IPS-NIHi11 (cell line): Measurements from ENCODE around the gene SKI.
"Not testable (repeated sequence)": the region's sequence is repeated elsewhere in the genome, so short reads cannot be mapped to it uniquely, and the experiment has no call there.

ENCODE experiments used
- DNase-seq: peaks from one replicate; pipeline ENCODE4 v3.0.0; 2012; ENCODE audit warnings: mixed read lengths, low spot score

Gene SKI

DNA sequence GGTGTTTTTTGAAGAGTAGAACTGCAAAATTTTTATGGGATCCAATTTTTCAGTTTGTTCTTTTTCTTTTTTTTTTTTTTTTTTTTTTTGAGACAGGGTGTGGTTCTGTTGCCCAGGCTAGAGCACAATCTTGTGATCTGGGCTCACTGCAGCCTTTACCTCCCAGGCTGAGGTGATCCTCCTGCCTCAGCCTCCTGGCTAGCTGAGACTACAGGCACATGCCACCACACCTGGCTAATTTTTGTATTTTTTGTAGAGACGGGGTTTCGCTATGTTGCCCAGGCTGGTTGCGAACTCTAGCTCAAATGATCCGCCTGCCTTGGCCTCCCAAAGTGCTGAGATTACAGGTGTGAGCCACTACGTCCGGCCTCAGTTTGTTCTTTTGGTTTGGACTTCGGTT is 32.4 kb downstream of the SKI start:
- DNase-seq = not testable (repeated sequence)

DNA sequence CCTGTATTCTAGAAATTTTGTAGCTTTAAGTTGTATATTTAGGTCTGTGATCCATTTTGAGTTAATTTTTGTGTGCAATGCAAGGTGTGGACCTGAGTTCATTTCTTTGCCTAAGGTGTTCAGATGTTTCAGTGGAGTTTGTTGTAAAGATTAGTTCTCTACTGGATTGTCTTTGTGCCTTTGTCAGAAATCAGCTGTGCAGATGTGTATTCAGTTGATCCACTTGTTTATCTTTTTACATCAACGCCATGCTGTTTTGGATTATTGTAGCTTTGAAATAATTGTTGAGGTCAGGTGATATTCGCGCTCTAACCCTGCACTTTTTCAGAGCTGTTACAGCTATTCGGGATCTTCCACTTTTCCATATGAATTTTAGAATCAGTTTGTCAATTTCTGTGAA is 32.8 kb downstream of the SKI start:
- DNase-seq = no peak

DNA sequence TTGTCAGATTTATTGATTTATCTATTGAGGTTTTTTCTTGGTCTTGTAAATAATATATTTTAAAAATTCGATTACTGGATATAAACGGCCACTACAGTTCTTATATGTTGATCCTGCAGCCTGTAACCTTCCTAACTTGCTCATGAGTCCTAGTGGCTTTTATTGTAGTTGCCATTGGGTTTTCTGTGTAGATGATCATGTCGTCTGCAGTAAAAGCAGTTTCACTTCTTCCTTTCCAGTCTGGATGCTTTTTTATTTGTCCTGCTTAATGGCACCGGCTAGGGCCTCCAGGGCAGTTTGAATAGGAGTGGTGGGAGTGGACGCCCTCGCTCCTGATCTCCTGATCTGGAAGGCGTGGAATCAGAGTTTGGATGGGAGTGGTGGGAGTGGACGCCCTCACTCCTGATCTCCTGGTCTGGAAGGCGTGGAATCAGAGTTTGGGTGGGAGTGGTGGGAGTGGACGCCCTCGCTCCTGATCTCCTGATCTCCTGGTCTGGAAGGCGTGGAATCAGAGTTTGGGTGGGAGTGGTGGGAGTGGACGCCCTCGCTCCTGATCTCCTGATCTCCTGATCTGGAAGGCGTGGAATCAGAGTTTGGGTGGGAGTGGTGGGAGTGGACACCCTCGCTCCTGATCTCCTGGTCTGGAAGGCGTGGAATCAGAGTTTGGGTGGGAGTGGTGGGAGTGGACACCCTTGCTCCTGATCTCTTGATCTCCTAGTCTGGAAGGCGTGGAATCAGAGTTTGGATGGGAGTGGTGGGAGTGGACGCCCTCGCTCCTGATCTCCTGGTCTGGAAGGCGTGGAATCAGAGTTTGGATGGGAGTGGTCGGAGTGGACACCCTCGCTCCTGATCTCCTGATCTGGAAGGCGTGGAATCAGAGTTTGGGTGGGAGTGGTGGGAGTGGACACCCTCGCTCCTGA is 33.6 kb downstream of the SKI start:
- DNase-seq = not testable (repeated sequence)

DNA sequence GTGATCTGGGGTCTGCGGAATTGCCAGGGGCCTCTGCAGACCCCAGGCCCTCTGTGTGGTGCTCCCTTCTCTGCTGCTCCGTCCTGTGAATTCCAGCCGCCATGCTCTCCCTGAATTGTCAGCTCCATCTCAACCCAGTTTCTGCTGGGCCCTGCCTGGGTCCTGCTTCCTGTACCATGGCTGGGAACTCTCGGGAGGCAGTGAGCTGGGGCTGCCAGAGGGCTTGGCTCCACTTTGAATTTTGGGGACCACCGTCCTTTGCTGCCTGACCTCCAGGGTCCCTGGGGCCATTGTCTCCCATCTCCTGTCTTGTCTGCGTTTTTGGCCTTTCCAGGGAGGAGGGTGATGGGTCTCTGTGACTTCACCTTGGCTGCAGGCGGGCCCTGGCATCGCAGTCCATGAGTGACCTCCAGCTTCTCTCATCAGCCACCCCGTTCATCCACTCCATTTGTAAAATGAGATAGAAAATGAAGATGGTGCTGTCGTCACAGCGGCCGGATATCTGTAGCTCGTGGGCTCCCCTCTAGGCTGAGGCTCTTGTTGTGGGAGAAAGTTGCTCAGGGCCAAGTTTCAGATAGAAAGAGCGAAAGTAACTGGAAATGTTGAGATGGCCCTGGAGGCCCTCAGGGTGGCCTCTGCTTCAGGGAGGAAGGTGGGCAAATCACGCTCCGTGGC is 38.3 kb downstream of the SKI start:
- no peak for DNase-seq

DNA sequence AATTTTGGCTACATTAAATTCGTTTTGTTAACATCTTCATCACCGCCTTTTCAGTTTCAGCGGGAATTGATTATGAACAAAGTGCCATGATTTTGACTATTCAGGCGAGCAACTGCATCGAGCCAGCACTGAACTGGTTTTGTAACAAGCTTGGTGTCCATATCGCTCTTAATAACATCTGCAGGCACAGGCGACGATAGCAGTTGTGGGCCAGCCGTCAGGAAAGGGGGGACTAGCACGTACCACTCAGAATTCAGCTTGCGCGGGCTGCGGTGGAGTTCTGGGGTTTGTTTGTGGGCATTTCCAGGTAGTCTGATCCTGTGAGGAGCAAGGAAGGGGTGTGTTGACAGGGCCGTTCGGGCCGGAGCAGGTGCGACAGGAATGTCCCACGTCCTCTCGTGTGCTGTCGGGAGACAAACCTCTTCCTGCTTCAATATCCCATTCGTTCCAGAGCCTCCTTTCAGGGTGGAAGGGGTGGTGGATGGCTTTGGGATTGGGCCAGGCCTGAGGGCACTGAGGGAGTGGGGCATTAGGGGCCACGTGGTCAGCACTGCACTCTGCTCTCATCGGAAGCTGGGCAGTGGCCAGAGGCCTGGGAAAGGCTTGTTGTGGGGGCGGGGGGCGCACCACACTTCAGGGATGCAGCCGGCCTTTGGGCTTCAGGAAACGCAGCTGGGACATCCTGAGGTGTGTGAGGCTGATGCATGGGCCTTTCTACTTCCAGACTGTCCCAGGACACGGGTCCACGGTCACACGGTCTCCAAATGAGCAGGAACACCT is 39.1 kb downstream of the SKI start:
- DNase-seq = no peak

DNA sequence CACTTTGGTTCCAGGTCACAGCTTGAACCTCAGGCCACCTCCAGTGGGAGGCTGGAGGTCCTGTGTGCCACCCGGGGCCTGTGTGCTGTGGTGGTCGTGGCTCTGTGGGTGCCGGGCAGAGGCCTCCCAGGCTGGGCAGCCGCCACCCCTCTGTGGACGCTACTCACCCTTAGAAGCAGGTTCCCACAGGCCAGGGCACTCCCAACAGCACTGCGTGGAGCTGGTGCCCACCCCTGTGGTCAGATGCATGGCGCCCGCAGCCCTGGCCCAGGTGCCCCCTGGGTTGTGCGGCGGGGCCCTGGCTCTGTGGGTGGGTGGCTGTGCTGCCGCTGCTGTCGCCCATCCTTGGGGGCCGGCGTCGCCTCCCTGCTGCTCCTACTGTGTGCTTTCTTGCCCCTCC is 39.7 kb downstream of the SKI start:
- no peak for DNase-seq

DNA sequence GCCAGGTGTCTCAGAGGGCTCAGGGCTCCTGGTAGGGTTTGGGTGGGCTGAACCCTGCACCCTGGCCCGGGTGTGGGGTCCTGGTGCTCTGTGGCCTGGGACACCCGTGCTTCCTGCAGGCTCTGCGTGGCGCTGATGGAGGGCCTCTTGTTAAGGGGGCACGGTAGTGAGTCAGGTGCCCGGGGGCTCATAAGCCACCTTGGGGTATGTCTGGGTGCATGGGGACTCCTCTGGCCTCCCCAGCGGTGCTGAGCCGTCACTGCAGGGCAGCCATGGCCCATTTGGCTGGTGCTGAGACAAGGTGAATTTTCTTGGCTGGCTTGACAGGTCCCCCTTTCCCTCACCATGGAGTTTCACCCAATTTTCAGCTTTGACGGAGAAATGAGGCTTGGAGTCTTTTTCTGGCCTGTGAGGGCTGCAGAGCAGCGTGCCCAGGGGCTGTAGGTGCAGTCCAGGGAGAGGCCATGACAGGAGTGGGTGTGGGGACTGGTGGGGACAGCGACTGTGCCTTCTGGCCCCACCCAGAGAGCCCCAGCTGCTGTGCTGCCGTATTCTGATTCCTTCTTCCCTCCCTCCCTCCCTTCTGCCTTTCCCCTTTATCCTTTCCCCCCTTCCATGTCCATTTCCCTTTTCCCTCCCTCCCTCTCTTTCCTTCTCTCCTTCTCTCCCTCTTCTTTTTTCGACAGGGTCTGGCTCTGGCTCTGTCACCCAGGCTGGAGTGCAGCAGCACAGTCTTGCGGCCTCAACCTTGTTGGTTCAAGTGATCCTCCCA is 40.4 kb downstream of the SKI start:
- no peak for DNase-seq

DNA sequence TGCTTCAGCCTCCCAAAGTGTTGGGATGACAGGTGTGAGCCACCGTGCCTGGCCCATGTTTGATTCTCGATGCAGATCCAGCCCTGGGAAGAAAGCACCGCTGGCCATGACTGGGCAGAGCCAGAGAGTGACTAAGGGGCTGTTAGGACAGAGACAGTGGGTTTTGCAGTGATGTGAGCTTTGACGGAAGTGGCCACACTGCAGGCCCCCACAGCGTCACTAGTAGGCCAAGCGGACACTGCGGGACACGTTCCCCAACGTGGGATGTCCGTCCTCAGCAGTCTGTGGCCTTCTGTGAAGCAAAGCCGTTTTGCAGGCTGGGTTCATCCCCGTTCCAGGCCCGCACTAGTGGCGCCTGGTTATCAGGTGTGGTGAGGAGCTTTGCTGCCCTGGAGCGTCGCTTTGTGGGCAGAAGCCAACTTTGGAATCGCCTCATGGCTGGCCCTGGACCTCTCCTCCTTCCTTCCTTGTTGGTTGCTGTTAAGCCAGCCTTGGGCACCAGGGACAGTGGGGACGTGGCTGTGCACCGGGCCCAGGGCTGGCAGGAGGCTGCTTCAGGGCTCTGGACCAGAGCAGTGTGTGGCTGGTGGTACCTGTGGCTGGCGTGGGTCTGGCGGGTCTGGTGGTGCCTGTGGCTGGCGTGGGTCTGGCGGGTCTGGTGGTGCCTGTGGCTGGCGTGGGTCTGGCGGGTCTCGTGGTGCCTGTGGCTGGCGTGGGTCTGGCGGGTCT is 41.2 kb downstream of the SKI start:
- DNase-seq = no peak

DNA sequence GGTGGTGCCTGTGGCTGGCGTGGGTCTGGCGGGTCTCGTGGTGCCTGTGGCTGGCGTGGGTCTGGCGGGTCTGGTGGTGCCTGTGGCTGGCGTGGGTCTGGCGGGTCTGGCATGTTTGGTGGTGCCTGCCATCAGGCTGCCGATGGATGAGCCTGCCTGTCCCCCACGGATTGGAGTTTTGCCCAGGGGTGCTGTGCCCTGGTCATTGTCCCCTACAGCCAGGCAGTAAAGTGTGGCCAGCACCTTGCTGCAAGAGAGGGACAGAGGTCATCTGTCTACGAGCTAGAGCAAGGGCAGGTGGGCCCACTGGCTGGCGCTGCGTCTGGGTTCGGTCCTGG is 41.8 kb downstream of the SKI start:
- no peak for DNase-seq

DNA sequence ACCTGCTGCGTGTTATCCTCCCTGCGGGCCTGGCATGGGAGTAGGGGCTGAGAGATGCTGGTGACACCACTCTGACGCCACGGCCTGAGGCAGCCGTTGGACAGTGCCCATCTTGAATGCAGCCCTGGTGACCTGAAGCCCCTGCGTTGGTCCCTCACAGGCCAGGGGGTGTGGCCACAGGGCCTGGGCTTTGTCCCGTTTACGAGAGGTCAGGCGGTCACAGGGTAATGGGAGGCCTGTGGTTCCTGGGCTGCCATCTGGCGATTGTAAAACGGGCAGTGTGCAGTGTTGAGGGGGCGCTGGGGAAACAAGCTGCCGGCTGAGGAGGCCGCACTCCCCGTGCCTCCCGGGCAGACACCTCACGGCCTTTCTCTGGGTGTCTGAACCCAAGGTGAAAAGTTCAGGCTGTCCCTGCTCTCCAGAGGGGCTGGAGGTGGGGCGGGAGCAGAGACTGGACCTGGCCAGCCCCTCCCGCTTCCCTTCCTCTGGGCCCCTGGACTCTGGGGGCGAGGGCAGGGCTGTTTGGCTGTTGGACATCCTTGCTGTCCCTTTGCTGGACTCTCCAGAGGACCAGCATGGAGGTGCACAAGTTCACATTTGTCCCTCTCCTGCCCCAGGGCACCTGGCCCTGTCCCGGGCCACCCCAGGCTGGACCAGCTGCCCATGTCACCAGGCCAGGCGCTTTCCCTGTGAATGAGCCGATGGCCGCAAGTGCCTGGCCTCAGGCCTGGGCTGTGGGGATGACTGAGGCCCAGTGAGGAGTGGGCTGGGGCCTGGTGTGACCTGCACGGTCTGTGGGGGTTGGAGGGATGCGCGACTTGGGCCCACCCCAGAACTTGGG is 42.4 kb downstream of the SKI start:
- DNase-seq = no peak

DNA sequence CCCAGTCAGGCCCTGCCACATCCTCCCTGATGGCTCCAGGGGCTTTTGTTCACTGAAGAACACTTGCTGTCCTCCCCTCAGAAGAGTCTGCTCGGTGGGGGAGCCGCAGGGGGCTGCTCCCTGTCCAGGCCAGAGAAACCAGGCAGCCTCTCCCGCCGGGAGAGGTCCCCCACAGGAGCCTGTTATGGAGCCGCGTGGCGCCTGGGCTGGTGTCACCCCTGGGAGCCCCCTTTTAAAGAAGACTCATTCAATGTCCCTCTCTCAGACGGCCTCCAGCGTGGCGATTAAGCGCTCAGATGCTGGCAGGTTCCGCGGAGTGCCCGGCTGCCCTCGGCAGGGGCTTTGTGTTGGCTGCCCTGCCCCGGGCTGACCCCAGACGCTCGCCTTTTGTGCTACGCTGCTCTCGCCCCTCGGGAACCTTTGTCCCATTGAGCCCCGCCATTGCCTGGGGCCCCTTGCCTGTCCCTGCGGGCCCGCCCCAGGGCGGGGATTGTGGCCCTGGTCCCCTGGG is 43.1 kb downstream of the SKI start:
- DNase-seq = peak; percentile 71

DNA sequence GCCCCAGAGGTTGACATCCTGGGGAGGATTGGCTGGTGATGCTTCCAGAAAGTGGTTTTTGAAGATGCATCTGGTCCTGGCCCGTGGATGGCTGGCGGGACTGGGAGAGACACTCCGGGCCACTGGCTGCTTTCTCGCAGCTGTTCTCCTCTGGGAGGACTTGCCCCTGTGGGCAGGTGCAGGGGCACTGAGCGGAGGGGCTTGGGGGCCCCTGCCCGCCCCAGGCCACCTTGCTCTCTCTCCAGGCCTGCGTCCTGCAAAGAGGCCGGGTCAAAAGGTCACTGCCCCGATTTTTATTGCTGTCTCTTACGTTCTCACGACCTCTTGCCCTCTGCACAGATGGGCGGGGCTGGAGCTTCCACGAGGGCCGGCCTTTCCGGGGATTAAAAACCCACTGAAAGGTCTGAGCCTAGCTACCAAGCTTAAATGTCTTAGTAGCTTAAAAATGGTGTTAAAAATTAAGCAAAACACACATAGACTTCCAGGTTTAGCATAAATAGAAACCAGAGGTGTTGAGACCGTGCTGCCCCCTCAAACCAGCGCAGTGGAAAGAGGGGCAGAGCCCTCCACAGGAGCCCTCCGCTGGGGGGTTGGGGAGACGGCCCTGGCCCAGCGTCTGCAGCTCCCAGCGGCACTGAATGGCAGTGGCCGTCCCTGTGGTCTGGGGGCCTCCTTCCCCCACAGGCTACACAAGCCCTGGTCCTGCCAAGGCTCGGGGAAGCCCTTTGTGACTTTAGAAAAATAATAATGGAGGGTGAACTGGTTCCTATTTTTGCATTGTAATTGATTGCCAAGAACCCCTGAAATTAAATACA is 43.9 kb downstream of the SKI start:
- no peak for DNase-seq

DNA sequence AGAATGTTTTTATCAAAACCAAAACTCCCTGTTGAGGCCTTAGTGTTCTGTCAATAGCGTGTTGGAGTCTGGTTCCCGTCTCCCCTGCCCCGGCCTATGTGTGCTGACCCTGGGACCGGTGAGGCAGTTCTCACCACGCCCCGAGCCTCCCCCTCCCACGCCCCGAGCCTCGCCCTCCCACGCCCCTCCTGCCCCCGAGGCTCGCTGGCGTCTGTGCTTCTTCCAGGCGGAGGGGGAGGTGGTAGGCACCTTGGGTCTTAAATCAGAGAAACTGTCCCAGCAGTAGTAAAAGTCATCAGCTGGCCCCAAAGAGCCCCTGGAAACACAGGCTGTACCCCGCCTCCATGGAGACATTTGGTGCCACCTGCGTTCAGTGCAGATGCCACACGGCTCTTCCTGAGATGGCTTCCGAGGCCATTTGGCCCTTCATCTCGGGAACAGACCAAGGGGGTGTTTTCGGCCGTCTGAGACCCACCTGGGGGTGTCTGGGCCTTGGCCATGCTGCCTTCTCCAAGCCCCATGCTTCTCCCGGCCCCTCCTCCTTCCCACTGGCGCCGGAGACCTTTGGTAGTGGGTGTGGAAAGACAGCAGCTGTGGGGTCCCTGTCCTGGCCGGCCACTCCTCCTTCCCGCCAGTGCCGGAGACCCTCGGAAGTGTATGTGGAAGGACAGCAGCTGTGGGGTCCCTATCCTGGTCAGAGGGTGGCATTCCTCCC is 44.7 kb downstream of the SKI start:
- no peak for DNase-seq

DNA sequence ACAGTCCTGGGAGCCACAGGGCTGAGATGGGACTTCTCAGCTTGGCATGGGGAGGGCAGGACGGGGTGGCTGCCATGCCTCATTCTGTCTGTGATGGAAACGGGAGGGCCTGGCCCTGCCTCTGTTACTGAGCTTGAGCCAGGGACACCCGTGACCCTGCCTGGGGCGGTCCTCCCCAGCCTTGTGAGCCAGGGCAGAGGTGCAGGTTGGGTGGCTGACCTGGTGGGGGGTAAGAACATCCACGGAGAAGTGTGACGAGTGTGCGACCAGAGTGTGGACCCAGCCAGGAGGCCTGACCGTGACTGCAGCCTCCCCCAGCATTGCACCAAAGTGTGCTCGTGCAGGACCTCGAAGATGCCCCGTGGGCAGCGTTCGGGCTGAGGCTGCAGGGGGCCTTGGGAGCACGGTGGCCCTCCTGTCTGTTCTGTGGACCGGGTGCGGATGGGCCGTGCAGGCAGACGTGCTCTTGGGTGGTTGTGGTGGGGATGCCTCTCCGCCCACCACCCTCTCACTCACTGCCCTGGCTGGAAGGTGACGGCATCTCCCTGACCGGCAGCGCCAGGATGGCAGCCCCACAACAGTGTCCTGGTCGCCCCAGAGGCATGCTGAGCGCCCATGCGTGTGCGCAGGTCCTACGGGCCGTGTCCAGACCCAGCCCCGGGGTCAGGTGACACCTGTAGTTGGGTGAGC is 45.4 kb downstream of the SKI start:
- DNase-seq = no peak

DNA sequence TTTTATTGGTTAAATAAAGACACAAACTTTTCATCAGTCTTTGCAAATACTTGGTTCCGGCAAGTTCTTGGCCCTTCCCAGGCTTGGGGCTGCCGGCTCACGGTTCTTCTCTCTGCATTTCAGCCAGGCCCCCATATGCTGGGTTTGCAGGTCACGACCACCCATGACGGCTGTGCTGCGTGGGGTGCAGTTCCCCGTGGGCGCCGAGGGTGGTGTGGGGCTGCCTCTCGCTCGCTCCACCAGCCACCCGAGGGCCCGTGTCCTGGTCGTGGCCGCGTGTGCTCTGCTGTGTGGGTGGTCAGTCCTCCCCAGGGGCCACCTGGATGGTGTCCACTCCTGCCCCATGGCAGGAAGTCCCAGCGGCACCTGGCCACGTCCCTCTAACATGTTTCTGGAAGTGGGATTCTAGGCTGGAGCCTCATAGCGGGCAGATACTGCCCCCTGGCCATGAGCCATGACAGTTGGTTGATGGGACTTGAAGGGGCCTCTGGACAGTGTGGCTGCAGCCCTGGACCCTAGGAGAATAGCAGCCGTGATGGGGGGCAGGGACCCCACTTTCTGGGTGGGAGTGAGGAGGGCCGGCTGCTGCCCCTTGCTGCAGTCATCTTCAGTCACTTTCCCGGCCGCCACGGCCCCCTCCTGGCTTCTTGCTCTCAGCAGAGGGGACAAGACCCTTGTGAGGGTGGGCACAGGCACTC is 46.3 kb downstream of the SKI start:
- DNase-seq = no peak

DNA sequence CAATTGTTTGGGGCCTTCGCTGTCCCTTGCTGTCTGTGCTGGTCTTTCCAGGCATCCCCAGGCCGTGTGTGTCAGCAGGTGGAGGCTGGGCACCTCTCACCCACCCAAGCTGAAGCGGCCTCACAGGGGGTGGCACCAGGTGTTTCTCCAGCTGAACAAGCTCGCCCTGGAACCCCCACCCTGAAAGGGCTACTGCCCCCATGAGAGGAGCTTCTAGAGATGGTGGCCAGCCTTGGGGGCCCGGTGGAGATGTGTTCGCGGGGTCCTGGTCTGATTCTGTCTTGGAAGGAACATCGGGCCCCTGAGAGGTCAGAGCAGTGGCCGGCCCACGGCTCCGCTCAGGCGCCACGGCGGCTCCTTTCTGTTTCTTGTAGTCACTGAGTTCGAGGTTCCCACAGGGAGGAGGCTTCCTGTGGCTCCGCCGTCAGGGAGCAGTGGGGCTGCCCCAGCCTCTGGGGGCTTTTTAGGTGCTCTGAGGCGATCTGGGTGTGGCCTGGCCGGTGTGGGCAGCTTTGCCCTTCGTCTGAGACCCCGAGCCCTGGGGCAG is 46.9 kb downstream of the SKI start:
- DNase-seq = no peak
